Testis (tissue), 2 donors: ENCODE measurements around the gene ARHGAP32.

ENCODE experiments used
- CTCF ChIP-seq, 3 experiments: fragments of 450-650 bp in 2 of 3; fragments of 200-600 bp in 1 of 3; sonication (generic) in 1 of 3; IDR thresholded peaks; one replicate each; pipeline ENCODE4 v1.5.1; 2016 to 2019; ENCODE audit warnings: antibody characterized with exemption in 3 of 3, mild to moderate bottlenecking in 2 of 3, moderate library complexity in 1 of 3
- POLR2A ChIP-seq: fragments of 450-650 bp; IDR thresholded peaks from one replicate; pipeline ENCODE4 v1.6.1; 2017; ENCODE audit warnings: antibody characterized with exemption, mild to moderate bottlenecking, moderate library complexity

DNA sequence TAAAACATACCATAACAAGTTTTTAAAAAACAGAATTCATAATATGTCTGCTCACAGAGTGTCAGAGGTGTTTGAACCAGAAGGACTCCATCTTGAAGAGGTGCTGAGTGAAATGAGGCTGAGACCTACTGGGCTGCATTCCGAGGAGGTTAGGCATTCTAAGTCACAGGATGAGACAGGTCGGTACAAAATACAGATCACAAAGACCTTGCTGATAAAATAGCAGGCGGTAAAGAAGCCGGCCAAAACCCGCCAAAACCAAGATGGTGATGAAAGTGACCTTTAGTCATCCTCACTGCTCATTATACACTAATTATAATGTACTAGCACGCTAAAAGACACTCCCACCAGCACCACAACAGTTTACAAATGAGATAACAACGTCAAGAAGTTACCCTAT is 116.4 kb downstream of the ARHGAP32 start:
- no peak for TF ChIP-seq CTCF (IDR thresholded peaks at IDR 0.05)
- TF ChIP-seq POLR2A: no peak
